Left ventricle myocardium inferior (tissue), 1 donor: ENCODE data around the gene PCLO. TPM values are rescaled to one million over a fixed set of nuclear protein-coding genes. Genes with fewer than 3 reads are reported as not detected.

Experiments used
- DNase-seq: peaks from one replicate; pipeline ENCODE4 v3.0.0-alpha.2; 2020
- H3K27ac ChIP-seq: fragments of 200-600 bp; replicated peaks from 2 replicates; pipeline ENCODE4 v1.8.0; 2021
- H3K27me3 ChIP-seq: fragments of 200-600 bp; 2 replicates; pipeline ENCODE4 v1.8.0; 2021; ENCODE audit warnings: low read depth
- H3K36me3 ChIP-seq: fragments of 200-600 bp; 2 replicates; pipeline ENCODE4 v1.8.0; 2021
- H3K4me1 ChIP-seq: fragments of 200-600 bp; 2 replicates; pipeline ENCODE4 v1.8.0; 2021
- H3K4me3 ChIP-seq: fragments of 200-600 bp; 2 replicates; pipeline ENCODE4 v1.8.0; 2021; ENCODE audit warnings: mild to moderate bottlenecking, moderate library complexity
- H3K9me3 ChIP-seq: fragments of 200-600 bp; replicated peaks from 2 replicates; pipeline ENCODE4 v1.8.0; 2021
- intact Hi-C: fragments of 100-400 bp; cut with micrococcal nuclease; formaldehyde crosslinking; loops from one replicate; pipeline ENCODE4 v1.11.0; 2022
- total RNA-seq: library from RNA; stranded (reverse); fragmentation: NEBNext Ultra II Directional; extraction: Animal tissue kit (Norgen Biotek cat#: 25700); gene quantifications from one replicate; pipeline ENCODE4 v1.2.1, GENCODE V29; 2021
- TF ChIP-seq, protein P1 (sequence below): fragments of 200-600 bp; IDR thresholded peaks from 2 replicates; pipeline ENCODE4 v1.8.0; 2021; ENCODE audit warnings: antibody characterized with exemption, mild to moderate bottlenecking, borderline replicate concordance
- donor health status: DM: no; HTN: yes; CAD: no; lungs with severe emphysema.

Gene PCLO
- total RNA-seq, 1 donor from 2014 or later = 4.2 TPM

- H3K9me3 ChIP-seq = no peaks in the 10 kb centered on the region
- no peaks in the 10 kb centered on the region for H3K36me3 ChIP-seq
- H3K27ac ChIP-seq = no peak overlapping the region
- no peak for DNase-seq
- H3K4me1 ChIP-seq = no peaks in the 10 kb centered on the region
- no peak overlapping the region for H3K4me3 ChIP-seq
- no peaks in the 10 kb centered on the region for H3K27me3 ChIP-seq
- TF ChIP-seq, protein P1, sequence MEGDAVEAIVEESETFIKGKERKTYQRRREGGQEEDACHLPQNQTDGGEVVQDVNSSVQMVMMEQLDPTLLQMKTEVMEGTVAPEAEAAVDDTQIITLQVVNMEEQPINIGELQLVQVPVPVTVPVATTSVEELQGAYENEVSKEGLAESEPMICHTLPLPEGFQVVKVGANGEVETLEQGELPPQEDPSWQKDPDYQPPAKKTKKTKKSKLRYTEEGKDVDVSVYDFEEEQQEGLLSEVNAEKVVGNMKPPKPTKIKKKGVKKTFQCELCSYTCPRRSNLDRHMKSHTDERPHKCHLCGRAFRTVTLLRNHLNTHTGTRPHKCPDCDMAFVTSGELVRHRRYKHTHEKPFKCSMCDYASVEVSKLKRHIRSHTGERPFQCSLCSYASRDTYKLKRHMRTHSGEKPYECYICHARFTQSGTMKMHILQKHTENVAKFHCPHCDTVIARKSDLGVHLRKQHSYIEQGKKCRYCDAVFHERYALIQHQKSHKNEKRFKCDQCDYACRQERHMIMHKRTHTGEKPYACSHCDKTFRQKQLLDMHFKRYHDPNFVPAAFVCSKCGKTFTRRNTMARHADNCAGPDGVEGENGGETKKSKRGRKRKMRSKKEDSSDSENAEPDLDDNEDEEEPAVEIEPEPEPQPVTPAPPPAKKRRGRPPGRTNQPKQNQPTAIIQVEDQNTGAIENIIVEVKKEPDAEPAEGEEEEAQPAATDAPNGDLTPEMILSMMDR = no peak
- intact Hi-C loops = no loop called here
Measured at GRCh38 chr7:83055197-83055596, 107.5 kb downstream of the PCLO start.

DNA sequence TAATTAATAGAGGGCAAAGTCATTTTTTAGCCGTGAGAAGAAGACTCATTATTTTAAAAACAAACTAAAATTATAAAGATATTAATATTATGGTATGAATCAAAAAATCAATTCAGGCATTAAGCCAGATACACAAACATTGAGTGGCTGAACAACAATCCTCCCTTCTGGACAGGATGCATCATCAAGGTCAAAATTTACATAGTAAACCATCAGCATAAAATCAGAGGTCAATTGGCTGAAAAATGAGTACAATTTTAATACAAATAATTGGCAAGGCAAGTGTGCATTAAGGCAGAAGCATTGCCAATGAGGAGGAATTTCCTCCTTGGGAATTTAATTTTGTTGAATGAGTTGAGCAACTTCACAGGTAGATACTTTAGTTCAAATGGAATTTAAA is 108.2 kb downstream of the PCLO start:
- Histone ChIP-seq H3K36me3 (no peaks in the 10 kb centered on the region), H3K4me3 (no peak overlapping the region), H3K4me1 (no peaks in the 10 kb centered on the region), H3K9me3 (no peaks in the 10 kb centered on the region), H3K27ac (no peak overlapping the region), H3K27me3 (no peaks in the 10 kb centered on the region)
- intact Hi-C loops = no loop called here
- TF ChIP-seq, protein P1 = no peak
- DNase-seq = no peak

DNA sequence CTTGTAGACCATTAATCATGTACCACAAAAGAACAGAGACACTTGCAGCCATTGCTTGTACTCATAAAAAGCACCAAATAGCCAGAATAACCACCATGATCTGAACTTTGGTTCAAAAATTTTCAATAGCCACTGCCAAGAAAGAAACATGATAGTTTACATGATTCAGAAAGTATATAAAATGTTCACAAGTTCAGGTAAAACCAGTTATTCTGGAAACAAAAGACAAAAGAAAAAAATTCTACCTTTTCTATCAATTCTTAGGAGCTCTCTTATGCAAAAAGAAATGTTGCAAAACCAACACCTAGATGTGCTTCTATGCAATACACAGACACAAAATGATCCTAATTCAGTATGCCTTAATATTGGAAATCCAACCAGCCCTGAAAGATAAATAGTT is 108.7 kb downstream of the PCLO start:
- TF ChIP-seq, protein P1 = no peak
- Histone ChIP-seq H3K4me1 (no peaks in the 10 kb centered on the region), H3K4me3 (no peak overlapping the region), H3K27ac (no peak overlapping the region), H3K27me3 (no peaks in the 10 kb centered on the region), H3K9me3 (no peaks in the 10 kb centered on the region), H3K36me3 (no peaks in the 10 kb centered on the region)
- no peak for DNase-seq
- intact Hi-C loops = no loop called here

DNA sequence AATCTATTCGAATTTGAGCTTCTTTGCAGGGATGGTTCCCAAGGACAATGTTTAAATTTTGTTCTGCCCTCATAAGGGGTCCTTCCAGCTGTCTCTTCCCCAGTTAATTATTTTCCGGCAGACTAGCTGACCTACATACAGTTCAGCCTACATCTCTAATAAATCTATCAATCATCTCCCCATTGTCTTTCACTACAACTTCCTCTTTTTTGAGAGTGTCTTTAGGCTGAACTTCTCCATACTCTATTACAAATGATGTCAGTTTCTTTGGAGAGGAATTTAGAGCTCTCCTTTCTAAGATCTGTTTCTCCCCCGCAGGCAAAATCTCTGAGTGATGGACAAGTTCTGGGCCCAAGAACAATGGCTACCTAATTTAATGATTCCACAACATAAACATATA is 122.2 kb downstream of the PCLO start:
- no peaks in the 10 kb centered on the region for H3K9me3 ChIP-seq
- TF ChIP-seq, protein P1 = no peak
- intact Hi-C loops = no loop called here
- H3K4me3 ChIP-seq = no peak overlapping the region
- H3K4me1 ChIP-seq = no peaks in the 10 kb centered on the region
- no peak for DNase-seq
- no peaks in the 10 kb centered on the region for H3K36me3 ChIP-seq
- H3K27me3 ChIP-seq = no peaks in the 10 kb centered on the region
- H3K27ac ChIP-seq = no peak overlapping the region

GRCh38 chr7:83038787-83039186 is 123.9 kb downstream of the PCLO start:
- Histone ChIP-seq H3K4me1 (no peaks in the 10 kb centered on the region), H3K27me3 (no peaks in the 10 kb centered on the region), H3K9me3 (no peaks in the 10 kb centered on the region), H3K36me3 (no peaks in the 10 kb centered on the region), H3K4me3 (no peak overlapping the region), H3K27ac (no peak overlapping the region)
- TF ChIP-seq, protein P1 = no peak
- intact Hi-C loops = no loop called here
- no peak for DNase-seq

DNA sequence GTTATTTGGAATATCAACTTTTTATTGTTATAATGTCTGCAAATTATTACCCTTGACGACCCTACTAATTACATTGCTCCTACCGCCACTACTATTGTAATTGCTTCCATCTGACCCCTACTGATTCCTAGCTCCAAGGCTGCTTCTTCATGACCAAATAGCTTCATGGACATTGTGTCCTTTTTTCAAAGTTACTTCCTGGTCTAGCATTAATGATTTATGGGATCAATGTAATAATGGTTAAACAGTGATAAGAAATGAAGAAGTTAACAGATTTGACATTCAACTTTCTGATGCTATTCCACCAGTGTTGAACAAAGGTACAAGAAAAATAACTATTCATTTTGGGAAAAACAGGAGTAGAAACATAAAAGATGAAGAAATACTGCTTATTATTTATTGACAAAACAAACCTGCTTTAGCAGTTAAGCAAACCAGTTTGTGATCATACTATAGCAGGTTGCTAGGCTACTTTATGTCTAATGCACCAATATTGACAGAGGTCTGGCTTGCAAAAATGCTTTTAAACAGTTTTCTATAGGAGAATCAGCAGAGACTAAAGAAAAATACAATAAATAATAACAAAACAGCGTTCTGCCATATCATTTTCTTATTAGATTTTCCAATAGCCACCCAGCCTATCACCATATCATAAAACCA is 125.8 kb downstream of the PCLO start:
- Histone ChIP-seq H3K27me3 (no peaks in the 10 kb centered on the region), H3K9me3 (no peaks in the 10 kb centered on the region), H3K27ac (no peak overlapping the region), H3K4me1 (no peaks in the 10 kb centered on the region), H3K4me3 (no peak overlapping the region), H3K36me3 (no peaks in the 10 kb centered on the region)
- intact Hi-C loops = no loop called here
- no peak for DNase-seq
- TF ChIP-seq, protein P1 = no peak
